CD4-positive, CD25-positive, alpha-beta regulatory T cell (primary cell): Measurements from ENCODE around the gene ELL2. TPM values are rescaled to one million over a fixed set of nuclear protein-coding genes. Genes with fewer than 3 reads are reported as not detected.

Experiments
- ATAC-seq, 2 donors: fragments of 150-1000 bp; cut with Tn5 transposase; one replicate each; pipeline ENCODE4 v1.10.0; 2021; ENCODE audit warnings: low read depth in 2 of 2, moderate number of reproducible peaks in 2 of 2, moderate library complexity in 1 of 2
- DNase-seq, 3 donors: peaks; one replicate each; pipeline versions ENCODE4 v3.0.0 to v3.0.0-alpha.2; 2012 to 2022; ENCODE audit warnings: mixed read lengths in 1 of 3
- H3K27ac ChIP-seq: one replicate; pipeline ENCODE4 v1.7.0; 2013; ENCODE audit warnings: mild to moderate bottlenecking, low read length; ENCODE audit not compliant: insufficient read depth, poor library complexity, severe bottlenecking
- H3K27me3 ChIP-seq: one replicate; pipeline ENCODE4 v1.7.0; 2013; ENCODE audit warnings: low read length; ENCODE audit not compliant: control insufficient read depth, insufficient read depth
- H3K36me3 ChIP-seq: one replicate; pipeline ENCODE4 v1.7.0; 2013; ENCODE audit warnings: mild to moderate bottlenecking, low read length, moderate library complexity; ENCODE audit not compliant: control insufficient read depth, insufficient read depth
- H3K4me1 ChIP-seq: 2 replicates; pipeline ENCODE4 v1.7.0; 2013; ENCODE audit warnings: mild to moderate bottlenecking, low read length; ENCODE audit not compliant: insufficient read depth, control insufficient read depth, poor library complexity, severe bottlenecking
- H3K4me3 ChIP-seq: one replicate; pipeline ENCODE4 v1.7.0; 2013; ENCODE audit warnings: low read depth, mild to moderate bottlenecking, low read length, moderate library complexity
- H3K9me3 ChIP-seq, 2 experiments: 1 replicate in 1 of 2; 2 replicates in 1 of 2; pipeline ENCODE4 v1.7.0; 2013; ENCODE audit warnings: low read length in 2 of 2, mild to moderate bottlenecking in 1 of 2, moderate library complexity in 1 of 2; ENCODE audit not compliant: control insufficient read depth in 2 of 2
- H3K27ac Mint-ChIP-seq, 3 donors: one replicate each; pipeline ENCODE4 v1.8.0; 2020 to 2022; ENCODE audit warnings: mild to moderate bottlenecking in 3 of 3, mixed read lengths in 3 of 3, moderate library complexity in 2 of 3
- H3K27me3 Mint-ChIP-seq: one replicate; pipeline ENCODE4 v1.8.0; 2022; ENCODE audit warnings: mild to moderate bottlenecking, mixed read lengths
- H3K36me3 Mint-ChIP-seq: one replicate; pipeline ENCODE4 v1.8.0; 2020; ENCODE audit warnings: mixed read lengths
- H3K4me1 Mint-ChIP-seq, 4 donors: one replicate each; pipeline ENCODE4 v1.8.0; 2020 to 2022; ENCODE audit warnings: mixed read lengths in 4 of 4, mild to moderate bottlenecking in 1 of 4
- H3K4me3 Mint-ChIP-seq, 4 donors: one replicate each; pipeline ENCODE4 v1.8.0; 2020 to 2022; ENCODE audit warnings: mild to moderate bottlenecking in 4 of 4, mixed read lengths in 4 of 4, moderate library complexity in 3 of 4
- H3K9me3 Mint-ChIP-seq, 7 donors: one replicate each; pipeline ENCODE4 v1.8.0; 2020 to 2022; ENCODE audit warnings: mixed read lengths in 7 of 7, mild to moderate bottlenecking in 3 of 7, moderate library complexity in 2 of 7
- polyA plus RNA-seq, 4 donors: library from polyadenylated mRNA; unstranded; fragments of 300-500 nt; fragmentation: Illumina TruSeq; gene quantifications; one replicate each; pipeline ENCODE4 v1.2.3, GENCODE V29; 2021
- total RNA-seq: library from RNA; stranded (reverse); gene quantifications from one replicate; pipeline ENCODE4 v1.2.3, GENCODE V29; 2022

The ELL2 gene
- total and polyA plus RNA-seq, 5 donors from 2014 or later = 2.6 to 94.6 (median 3.7) TPM

DNA sequence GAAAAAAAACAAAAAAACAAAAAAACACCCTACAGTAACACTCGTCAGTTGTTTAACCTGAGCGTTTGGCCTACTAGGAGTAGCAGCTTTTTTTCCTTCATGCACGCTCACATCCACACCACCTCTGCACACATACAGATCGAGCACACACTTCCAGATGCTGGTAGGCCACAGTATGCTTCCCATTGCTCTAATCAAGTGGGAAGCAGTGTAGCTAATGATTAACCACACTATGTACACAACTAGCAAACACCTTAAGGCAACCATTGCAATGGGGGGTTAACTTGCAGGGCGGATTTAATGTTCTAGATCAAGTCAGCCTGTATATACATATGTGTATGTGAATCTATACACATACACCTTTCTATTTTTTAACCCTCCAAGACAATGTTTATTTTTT, 73.7 kb downstream of the ELL2 start:
- Mint-ChIP-seq H3K36me3 (peaks cover 22% of the 10 kb centered on the region), H3K27ac (peak overlapping the region in 1 of 3 donors; percentile 55), H3K4me3 (no peak overlapping the region)

GRCh38 chr5:95886340-95887044, 75.2 kb downstream of the ELL2 start:
- Histone ChIP-seq H3K4me3 (no peak overlapping the region), H3K36me3 (peaks cover 2% of the 10 kb centered on the region), H3K27ac (no peak overlapping the region), H3K4me1 (no peaks in the 10 kb centered on the region), H3K27me3 (no peaks in the 10 kb centered on the region), H3K9me3 (no peaks in the 10 kb centered on the region)
- H3K27ac Mint-ChIP-seq = peak overlapping the region in 1 of 3 donors; percentile 14
- H3K9me3 Mint-ChIP-seq = no peaks in the 10 kb centered on the region
- no peaks in the 10 kb centered on the region for H3K27me3 Mint-ChIP-seq
- DNase-seq (no peak), ATAC-seq (no peak)
- peaks cover 22% of the 10 kb centered on the region for H3K36me3 Mint-ChIP-seq
- H3K4me1 Mint-ChIP-seq = peaks cover 0 to 4% (median 0%) of the 10 kb centered on the region in 4 donors
- H3K4me3 Mint-ChIP-seq = no peak overlapping the region

More for the DNA sequence above, 73.7 kb downstream of the ELL2 start:
- ATAC-seq (no peak), DNase-seq (no peak)
- no peak overlapping the region for H3K4me3 ChIP-seq
- peaks cover 2% of the 10 kb centered on the region for H3K36me3 ChIP-seq
- no peaks in the 10 kb centered on the region for H3K27me3 ChIP-seq
- Mint-ChIP-seq H3K27me3 (no peaks in the 10 kb centered on the region), H3K4me1 (peaks cover 0 to 4% (median 0%) of the 10 kb centered on the region in 4 donors), H3K9me3 (no peaks in the 10 kb centered on the region)
- no peak overlapping the region for H3K27ac ChIP-seq
- H3K4me1 ChIP-seq = no peaks in the 10 kb centered on the region
- no peaks in the 10 kb centered on the region for H3K9me3 ChIP-seq

DNA sequence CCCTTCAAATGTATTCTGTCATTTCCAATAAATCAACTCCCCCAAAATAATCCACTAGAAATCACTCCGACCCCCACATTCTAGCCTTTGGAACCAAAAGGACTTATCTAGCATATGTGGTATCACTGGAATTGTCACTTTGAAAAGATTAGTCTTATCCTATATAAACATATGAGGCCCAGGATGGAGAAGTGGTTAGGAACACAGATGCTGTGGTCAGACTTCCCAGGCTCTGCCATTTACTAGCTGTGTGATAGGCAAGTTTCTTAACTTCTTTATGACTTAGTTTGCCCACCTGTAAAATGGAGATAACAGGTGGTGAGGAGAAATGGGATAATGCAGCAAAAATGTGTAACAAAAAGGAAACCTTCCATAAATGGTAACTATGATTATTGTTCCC, 77.1 kb downstream of the ELL2 start:
- Histone ChIP-seq H3K27ac (no peak overlapping the region), H3K4me3 (no peak overlapping the region), H3K36me3 (no peaks in the 10 kb centered on the region), H3K27me3 (no peaks in the 10 kb centered on the region), H3K4me1 (no peaks in the 10 kb centered on the region), H3K9me3 (no peaks in the 10 kb centered on the region)
- H3K27ac Mint-ChIP-seq = no peak overlapping the region
- no peaks in the 10 kb centered on the region for H3K9me3 Mint-ChIP-seq
- H3K27me3 Mint-ChIP-seq = peaks cover 4% of the 10 kb centered on the region
- DNase-seq = no peak
- peaks cover 0 to 4% (median 0%) of the 10 kb centered on the region in 4 donors for H3K4me1 Mint-ChIP-seq
- H3K4me3 Mint-ChIP-seq = no peak overlapping the region
- H3K36me3 Mint-ChIP-seq = peaks cover 12% of the 10 kb centered on the region
- ATAC-seq = no peak

DNA sequence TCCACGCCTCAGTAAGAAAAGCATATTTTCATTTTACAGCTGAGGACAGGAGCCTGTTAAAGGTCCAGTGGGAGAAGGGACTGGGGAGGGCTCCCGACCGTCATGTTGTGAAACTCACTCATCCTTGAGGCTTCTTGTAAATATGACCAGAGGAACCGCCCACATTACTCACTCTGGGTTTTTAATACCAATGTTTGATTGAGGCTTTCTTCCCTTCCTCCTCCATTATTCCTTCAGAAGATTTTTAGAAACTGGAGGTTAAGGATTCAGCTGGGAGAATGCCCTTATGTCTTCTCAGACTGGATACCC, 77.7 kb downstream of the ELL2 start:
- no peak for ATAC-seq

DNA sequence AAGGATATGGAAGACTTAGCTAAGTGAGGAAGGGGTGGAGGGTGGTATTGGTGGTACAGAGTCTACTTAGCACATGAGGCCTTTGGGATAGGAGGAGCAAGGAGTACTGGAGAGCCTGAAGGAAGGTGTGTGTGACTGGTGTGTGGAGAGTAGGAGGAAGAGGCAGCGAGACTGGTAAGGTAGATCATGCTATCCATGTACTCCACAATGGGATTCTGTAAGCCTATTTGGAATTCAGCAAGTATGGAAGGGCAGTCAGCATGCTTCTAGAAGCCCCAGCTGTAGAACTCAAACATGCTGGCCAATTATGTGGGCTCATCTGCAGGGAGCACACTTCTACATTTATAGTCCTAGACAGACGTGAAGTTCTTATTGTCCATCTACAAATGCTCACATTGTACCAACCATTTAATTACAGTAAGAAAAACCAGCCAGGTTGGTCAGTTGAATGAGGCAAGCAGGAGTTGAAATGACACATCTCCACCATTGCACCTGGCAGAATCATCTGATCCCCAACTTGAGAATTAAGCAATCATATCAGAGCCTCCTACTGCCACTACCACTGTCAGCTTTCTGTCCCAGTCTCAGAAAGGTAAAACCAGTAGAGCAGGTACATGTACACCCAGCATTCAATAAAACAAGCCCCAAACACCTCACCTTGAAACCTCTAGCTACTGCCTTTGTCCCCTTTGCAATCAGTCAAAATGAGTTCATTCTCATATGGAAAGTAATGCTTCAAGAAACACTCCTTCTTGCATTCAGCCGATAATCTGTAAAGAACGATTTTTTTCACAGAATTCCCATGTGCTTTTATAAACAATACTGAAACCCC, 78.2 kb downstream of the ELL2 start:
- Histone ChIP-seq H3K36me3 (no peaks in the 10 kb centered on the region), H3K27me3 (no peaks in the 10 kb centered on the region), H3K27ac (no peak overlapping the region), H3K4me1 (no peaks in the 10 kb centered on the region), H3K9me3 (no peaks in the 10 kb centered on the region), H3K4me3 (no peak overlapping the region)
- Mint-ChIP-seq H3K9me3 (no peaks in the 10 kb centered on the region), H3K27me3 (peaks cover 4% of the 10 kb centered on the region), H3K36me3 (peaks cover 5% of the 10 kb centered on the region), H3K4me3 (no peak overlapping the region), H3K4me1 (peaks cover 0 to 4% (median 0%) of the 10 kb centered on the region in 4 donors), H3K27ac (peak overlapping the region in 1 of 3 donors; percentile 53)
- DNase-seq (no peak), ATAC-seq (no peak)

More for the DNA sequence above, 77.7 kb downstream of the ELL2 start:
- no peaks in the 10 kb centered on the region for H3K4me1 ChIP-seq
- Mint-ChIP-seq H3K9me3 (no peaks in the 10 kb centered on the region), H3K27me3 (peaks cover 4% of the 10 kb centered on the region), H3K4me3 (no peak overlapping the region), H3K4me1 (peaks cover 0 to 4% (median 0%) of the 10 kb centered on the region in 4 donors), H3K27ac (no peak overlapping the region), H3K36me3 (peaks cover 7% of the 10 kb centered on the region)
- no peaks in the 10 kb centered on the region for H3K36me3 ChIP-seq
- H3K27me3 ChIP-seq = no peaks in the 10 kb centered on the region
- H3K27ac ChIP-seq = no peak overlapping the region
- H3K4me3 ChIP-seq = no peak overlapping the region
- no peak for DNase-seq
- no peaks in the 10 kb centered on the region for H3K9me3 ChIP-seq

DNA sequence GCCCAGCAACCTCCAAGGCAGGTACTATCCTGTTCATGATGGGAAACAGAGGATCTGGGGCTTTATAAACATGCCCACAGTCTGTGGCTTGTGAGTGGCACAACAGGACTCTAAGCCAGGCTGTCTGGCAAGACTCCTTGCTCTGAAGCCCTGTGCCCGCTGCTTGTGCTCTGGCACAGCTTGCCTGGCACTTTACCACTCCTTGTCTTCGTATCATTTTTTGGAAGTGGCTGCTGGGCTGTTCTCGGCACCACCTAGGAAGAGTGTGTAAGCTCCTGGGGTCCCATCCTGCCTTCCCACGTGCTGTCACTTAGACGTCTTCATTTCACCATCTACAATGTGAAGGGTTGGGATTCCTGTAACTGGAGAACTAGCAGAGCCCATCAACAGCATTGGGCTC, 79.8 kb downstream of the ELL2 start:
- Histone ChIP-seq H3K27ac (no peak overlapping the region), H3K4me1 (no peaks in the 10 kb centered on the region), H3K27me3 (no peaks in the 10 kb centered on the region), H3K9me3 (no peaks in the 10 kb centered on the region), H3K4me3 (no peak overlapping the region), H3K36me3 (no peaks in the 10 kb centered on the region)
- Mint-ChIP-seq H3K4me1 (peaks cover 0 to 2% (median 0%) of the 10 kb centered on the region in 4 donors), H3K27me3 (peaks cover 4% of the 10 kb centered on the region), H3K9me3 (no peaks in the 10 kb centered on the region), H3K4me3 (no peak overlapping the region), H3K36me3 (no peaks in the 10 kb centered on the region), H3K27ac (no peak overlapping the region)
- DNase-seq (no peak), ATAC-seq (no peak)

DNA sequence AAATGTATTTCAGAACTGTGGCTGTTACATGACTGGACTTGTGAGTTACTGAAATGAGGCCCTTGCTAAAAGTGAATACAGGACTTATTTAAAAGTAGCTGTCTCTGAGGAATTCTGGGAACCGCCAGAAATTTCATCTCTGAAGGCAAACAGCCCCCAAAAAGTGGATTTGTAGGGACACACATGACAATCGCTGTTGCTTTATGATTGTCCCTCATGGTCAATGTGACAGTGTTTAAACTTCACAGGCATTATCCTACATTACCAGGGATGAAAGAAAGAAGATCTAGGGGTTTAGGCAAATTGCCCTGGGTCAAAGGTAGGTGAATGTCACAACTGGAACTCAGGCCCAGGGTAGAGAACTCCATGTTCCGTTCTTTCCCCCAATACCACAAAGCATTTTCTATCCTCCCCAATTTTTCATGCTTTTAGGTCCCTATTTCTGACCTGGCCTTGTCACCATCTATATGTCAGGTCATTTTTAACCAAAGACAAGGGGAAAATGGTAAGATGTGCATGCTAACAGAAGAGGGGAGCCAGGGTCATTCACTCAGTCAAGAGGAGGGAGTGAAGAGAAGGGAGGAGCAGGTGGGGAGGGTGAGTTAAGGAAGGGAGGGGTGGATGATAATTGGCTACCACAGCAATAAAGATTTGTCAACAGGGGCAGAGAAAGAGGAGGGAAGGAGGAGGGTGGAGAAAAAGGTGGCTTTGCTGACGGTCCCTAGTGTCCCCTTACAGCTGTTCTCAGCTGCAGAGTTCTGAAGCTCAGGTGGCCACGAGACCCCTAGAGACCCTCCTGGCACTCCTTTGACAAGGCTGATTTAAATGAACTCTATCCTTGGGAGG, 81.3 kb downstream of the ELL2 start:
- no peaks in the 10 kb centered on the region for H3K36me3 ChIP-seq
- DNase-seq (no peak), ATAC-seq (no peak)
- H3K36me3 Mint-ChIP-seq = no peaks in the 10 kb centered on the region
- H3K9me3 ChIP-seq = no peaks in the 10 kb centered on the region
- H3K4me3 ChIP-seq = no peak overlapping the region
- H3K27me3 Mint-ChIP-seq = peaks cover 6% of the 10 kb centered on the region
- no peak overlapping the region for H3K4me3 Mint-ChIP-seq
- H3K9me3 Mint-ChIP-seq = no peaks in the 10 kb centered on the region
- no peak overlapping the region for H3K27ac Mint-ChIP-seq
- no peak overlapping the region for H3K27ac ChIP-seq
- no peaks in the 10 kb centered on the region for H3K27me3 ChIP-seq
- H3K4me1 Mint-ChIP-seq = peaks cover 0 to 2% (median 0%) of the 10 kb centered on the region in 4 donors
- H3K4me1 ChIP-seq = no peaks in the 10 kb centered on the region
